Upper lobe of left lung (tissue), 6 donors: ENCODE results near the gene HOMER1. TPM values are rescaled to one million over a fixed set of nuclear protein-coding genes. Genes with fewer than 3 reads are reported as not detected.
A peak's percentile ranks its signal among the peaks of the same experiment; 100 is the strongest.

ENCODE experiments used
- ATAC-seq, 2 donors: fragments of 200-7000 bp; cut with Tn5 transposase; one replicate each; pipeline ENCODE4 v1.9.1; 2022; ENCODE audit warnings: mild to moderate bottlenecking in 2 of 2, moderate library complexity in 2 of 2; ENCODE audit not compliant: low FRiP score in 2 of 2
- DNase-seq, 2 donors: peaks; one replicate each; pipeline ENCODE4 v3.0.0-alpha.2; 2019 to 2020
- H3K27ac ChIP-seq, 4 donors: fragments of 200-600 bp; sonication (generic); one replicate each; pipeline ENCODE4 v1.5.1; 2016 to 2019
- H3K27me3 ChIP-seq, 4 donors: fragments of 200-600 bp; sonication (generic); one replicate each; pipeline ENCODE4 v1.5.1; 2017 to 2019
- H3K36me3 ChIP-seq, 4 donors: fragments of 200-600 bp; sonication (generic); one replicate each; pipeline ENCODE4 v1.5.1; 2016 to 2019
- H3K4me1 ChIP-seq, 4 donors: fragments of 200-600 bp; sonication (generic); one replicate each; pipeline ENCODE4 v1.5.1; 2018 to 2019
- H3K4me3 ChIP-seq, 4 donors: fragments of 200-600 bp; sonication (generic); one replicate each; pipeline ENCODE4 v1.5.1; 2017 to 2019; ENCODE audit warnings: mild to moderate bottlenecking in 2 of 4, moderate library complexity in 1 of 4
- H3K9me3 ChIP-seq, 4 donors: fragments of 200-600 bp; sonication (generic); one replicate each; pipeline ENCODE4 v1.5.1; 2018 to 2019
- EP300 ChIP-seq, 4 donors: sonication (generic); formaldehyde crosslinking; IDR thresholded peaks; one replicate each; pipeline ENCODE4 v1.5.1; 2017; ENCODE audit warnings: antibody characterized with exemption in 4 of 4, control low read depth in 2 of 4
- POLR2A ChIP-seq, 4 donors: fragments of 450-650 bp; IDR thresholded peaks; one replicate each; pipeline ENCODE4 v1.5.1; 2016 to 2017; ENCODE audit warnings: antibody characterized with exemption in 4 of 4, mild to moderate bottlenecking in 2 of 4
- POLR2AphosphoS5 ChIP-seq, 2 donors: sonication (generic); formaldehyde crosslinking; IDR thresholded peaks; one replicate each; pipeline ENCODE4 v1.5.1; 2017; ENCODE audit warnings: antibody characterized with exemption in 2 of 2
- WGBS, 2 donors: methylation state at CpG; one replicate each; pipeline ENCODE4 v1.1.5; 2017 to 2018; 5-methylcytosine and 5-hydroxymethylcytosine counted together
- total RNA-seq, 6 donors: library from RNA; depleted of rRNA in 4 of 6; stranded (reverse); fragments of >200 nt in 4 of 6; gene quantifications; one replicate each; pipeline versions ENCODE4 v1.1.0 to v1.2.1, GENCODE V29; 2016 to 2021
- TF ChIP-seq, protein P1 (sequence below), 6 experiments: fragments of 450-650 bp in 4 of 6; fragments of 200-600 bp in 2 of 6; sonication (generic) in 2 of 6; IDR thresholded peaks; one replicate each; pipeline ENCODE4 v1.5.1; 2016 to 2019; ENCODE audit warnings: antibody characterized with exemption in 6 of 6
- donor health status: DM: no; HTN: no; CAD: no; lungs with moderate emphysema.
- donor health status: DM: no; HTN: yes; CAD: no; lungs with severe emphysema.

The HOMER1 gene
- total RNA-seq, 6 donors from 2014 or later = 5.2 to 22.0 (median 9.7) TPM

GRCh38 chr5:79489773-79490172 is 24.2 kb downstream of the HOMER1 start:
- no peaks in the 10 kb centered on the region for H3K4me1 ChIP-seq
- no peak for ATAC-seq
- H3K9me3 ChIP-seq = no peaks in the 10 kb centered on the region
- H3K36me3 ChIP-seq = no peaks in the 10 kb centered on the region
- no peak overlapping the region for H3K4me3 ChIP-seq
- H3K27me3 ChIP-seq = no peaks in the 10 kb centered on the region
- DNase-seq = no peak
- TF ChIP-seq POLR2AphosphoS5 (IDR thresholded peaks at IDR 0.05) (no peak), EP300 (IDR thresholded peaks at IDR 0.05) (no peak), POLR2A (IDR thresholded peaks at IDR 0.05) (no peak)
- TF ChIP-seq, protein P1, sequence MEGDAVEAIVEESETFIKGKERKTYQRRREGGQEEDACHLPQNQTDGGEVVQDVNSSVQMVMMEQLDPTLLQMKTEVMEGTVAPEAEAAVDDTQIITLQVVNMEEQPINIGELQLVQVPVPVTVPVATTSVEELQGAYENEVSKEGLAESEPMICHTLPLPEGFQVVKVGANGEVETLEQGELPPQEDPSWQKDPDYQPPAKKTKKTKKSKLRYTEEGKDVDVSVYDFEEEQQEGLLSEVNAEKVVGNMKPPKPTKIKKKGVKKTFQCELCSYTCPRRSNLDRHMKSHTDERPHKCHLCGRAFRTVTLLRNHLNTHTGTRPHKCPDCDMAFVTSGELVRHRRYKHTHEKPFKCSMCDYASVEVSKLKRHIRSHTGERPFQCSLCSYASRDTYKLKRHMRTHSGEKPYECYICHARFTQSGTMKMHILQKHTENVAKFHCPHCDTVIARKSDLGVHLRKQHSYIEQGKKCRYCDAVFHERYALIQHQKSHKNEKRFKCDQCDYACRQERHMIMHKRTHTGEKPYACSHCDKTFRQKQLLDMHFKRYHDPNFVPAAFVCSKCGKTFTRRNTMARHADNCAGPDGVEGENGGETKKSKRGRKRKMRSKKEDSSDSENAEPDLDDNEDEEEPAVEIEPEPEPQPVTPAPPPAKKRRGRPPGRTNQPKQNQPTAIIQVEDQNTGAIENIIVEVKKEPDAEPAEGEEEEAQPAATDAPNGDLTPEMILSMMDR (IDR thresholded peaks at IDR 0.05) = no peak
- H3K27ac ChIP-seq = no peak overlapping the region
- 85 to 94% methylated on average over 1 of the region's 1 CpG for WGBS, 2 donors

DNA sequence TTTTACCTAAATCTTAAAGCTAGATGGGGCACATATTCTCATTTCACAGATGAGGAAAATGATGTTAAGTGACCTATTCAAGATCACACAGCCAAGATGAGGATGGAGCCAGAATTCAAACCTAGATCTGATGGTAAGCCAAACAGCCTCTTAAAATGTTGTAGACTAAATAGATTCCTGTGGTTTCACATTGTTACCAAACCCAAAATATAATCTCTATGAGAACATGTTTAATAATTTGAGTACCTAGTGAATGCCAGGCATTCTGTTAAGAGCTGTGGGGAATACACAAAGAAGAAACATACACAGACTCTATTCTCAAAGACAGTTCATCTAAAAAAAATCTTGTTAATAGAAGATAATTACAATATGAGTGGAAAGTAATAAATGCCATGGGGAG is 25.2 kb downstream of the HOMER1 start:
- Histone ChIP-seq H3K27ac (no peak overlapping the region), H3K9me3 (no peaks in the 10 kb centered on the region), H3K36me3 (no peaks in the 10 kb centered on the region), H3K4me1 (no peaks in the 10 kb centered on the region), H3K27me3 (no peaks in the 10 kb centered on the region), H3K4me3 (no peak overlapping the region)
- no peak for ATAC-seq
- TF ChIP-seq, protein P1 (IDR thresholded peaks at IDR 0.05) = no peak
- no peak for TF ChIP-seq EP300 (IDR thresholded peaks at IDR 0.05)
- TF ChIP-seq POLR2AphosphoS5 (IDR thresholded peaks at IDR 0.05) = no peak
- no peak for TF ChIP-seq POLR2A (IDR thresholded peaks at IDR 0.05)
- no peak for DNase-seq

GRCh38 chr5:79488058-79488457 is 25.9 kb downstream of the HOMER1 start:
- H3K4me3 ChIP-seq = no peak overlapping the region
- ATAC-seq (no peak), DNase-seq (no peak)
- 85 to 93% methylated on average over 3 of the region's 3 CpGs for WGBS, 2 donors
- no peaks in the 10 kb centered on the region for H3K36me3 ChIP-seq
- H3K27me3 ChIP-seq = no peaks in the 10 kb centered on the region
- TF ChIP-seq EP300 (IDR thresholded peaks at IDR 0.05) = no peak
- TF ChIP-seq POLR2AphosphoS5 (IDR thresholded peaks at IDR 0.05) = no peak
- TF ChIP-seq, protein P1 (IDR thresholded peaks at IDR 0.05) = no peak
- no peak for TF ChIP-seq POLR2A (IDR thresholded peaks at IDR 0.05)
- no peaks in the 10 kb centered on the region for H3K4me1 ChIP-seq
- no peaks in the 10 kb centered on the region for H3K9me3 ChIP-seq
- H3K27ac ChIP-seq = peak overlapping the region in 1 of 4 donors; percentile 32

- 79 to 87% methylated on average over 3 of the region's 3 CpGs for WGBS, 2 donors
- H3K27me3 ChIP-seq = no peaks in the 10 kb centered on the region
- H3K9me3 ChIP-seq = no peaks in the 10 kb centered on the region
- H3K4me1 ChIP-seq = no peaks in the 10 kb centered on the region
- ATAC-seq (no peak), DNase-seq (no peak)
- no peak overlapping the region for H3K27ac ChIP-seq
- no peaks in the 10 kb centered on the region for H3K36me3 ChIP-seq
- TF ChIP-seq, protein P1 (IDR thresholded peaks at IDR 0.05) = no peak
- TF ChIP-seq POLR2A (IDR thresholded peaks at IDR 0.05) (no peak), EP300 (IDR thresholded peaks at IDR 0.05) (no peak), POLR2AphosphoS5 (IDR thresholded peaks at IDR 0.05) (no peak)
- no peak overlapping the region for H3K4me3 ChIP-seq
Observed at GRCh38 chr5:79487251-79487650, 26.7 kb downstream of the HOMER1 start.

DNA sequence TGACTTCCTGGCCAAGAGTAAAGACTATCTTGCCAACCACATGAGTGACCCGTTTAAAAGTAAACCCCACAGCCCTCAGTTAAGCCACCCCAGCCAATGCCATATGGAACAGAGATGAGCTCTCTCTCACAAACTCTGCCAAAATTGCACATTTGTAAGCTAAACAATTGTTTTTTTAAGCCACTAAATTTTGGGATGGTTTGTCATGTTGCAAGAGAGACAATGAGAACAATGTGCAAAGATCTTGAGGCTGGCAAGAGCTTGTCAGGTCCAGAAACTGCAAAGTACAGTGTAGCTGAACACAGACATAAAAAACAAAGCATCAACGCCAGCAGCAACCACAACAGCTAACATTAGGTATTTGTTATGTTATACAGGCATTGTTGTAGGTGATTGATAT is 27.8 kb downstream of the HOMER1 start:
- 74% methylated on average over 2 of the region's 2 CpGs for WGBS, 2 donors
- no peak overlapping the region for H3K27ac ChIP-seq
- no peak overlapping the region for H3K4me3 ChIP-seq
- H3K9me3 ChIP-seq = no peaks in the 10 kb centered on the region
- ATAC-seq = no peak
- DNase-seq = no peak
- no peaks in the 10 kb centered on the region for H3K27me3 ChIP-seq
- no peaks in the 10 kb centered on the region for H3K36me3 ChIP-seq
- no peaks in the 10 kb centered on the region for H3K4me1 ChIP-seq
- no peak for TF ChIP-seq POLR2AphosphoS5 (IDR thresholded peaks at IDR 0.05)
- TF ChIP-seq EP300 (IDR thresholded peaks at IDR 0.05) = no peak
- TF ChIP-seq, protein P1 (IDR thresholded peaks at IDR 0.05) = no peak
